Prostate gland (tissue), 2 donors: ENCODE data around the gene IL1RAPL1.

Source experiments
- POLR2AphosphoS5 ChIP-seq: sonication (generic); formaldehyde crosslinking; IDR thresholded peaks from one replicate; pipeline ENCODE4 v1.6.1; 2017; ENCODE audit warnings: antibody characterized with exemption
- TF ChIP-seq, protein P1 (sequence below), 4 experiments: fragments of 200-600 bp in 2 of 4; fragments of 450-650 bp in 2 of 4; sonication (generic) in 2 of 4; IDR thresholded peaks; 1 replicate in 3 of 4; 2 replicates in 1 of 4; pipeline ENCODE4 v1.5.1; 2016 to 2019; ENCODE audit warnings: antibody characterized with exemption in 4 of 4, mild to moderate bottlenecking in 2 of 4, moderate library complexity in 2 of 4

DNA sequence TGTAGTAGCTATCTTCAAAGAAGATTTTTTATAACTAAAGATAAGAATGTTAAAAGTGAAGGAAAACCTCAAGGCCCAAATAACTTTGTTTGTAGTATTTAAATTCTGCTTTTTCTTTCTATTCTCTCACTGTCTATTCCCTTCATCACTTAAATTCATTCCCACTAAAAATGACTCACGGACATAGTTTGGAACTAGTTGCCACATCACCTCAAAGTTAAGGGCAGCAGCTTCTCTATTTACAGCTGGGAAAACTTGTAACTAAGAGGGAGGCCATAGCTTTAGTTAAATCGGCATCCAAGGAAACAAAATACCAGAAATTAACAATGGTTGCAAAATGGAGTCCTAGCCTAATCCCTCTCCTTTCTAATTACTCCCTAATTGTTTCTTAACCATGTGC is 1302.8 kb downstream of the IL1RAPL1 start:
- TF ChIP-seq, protein P1, sequence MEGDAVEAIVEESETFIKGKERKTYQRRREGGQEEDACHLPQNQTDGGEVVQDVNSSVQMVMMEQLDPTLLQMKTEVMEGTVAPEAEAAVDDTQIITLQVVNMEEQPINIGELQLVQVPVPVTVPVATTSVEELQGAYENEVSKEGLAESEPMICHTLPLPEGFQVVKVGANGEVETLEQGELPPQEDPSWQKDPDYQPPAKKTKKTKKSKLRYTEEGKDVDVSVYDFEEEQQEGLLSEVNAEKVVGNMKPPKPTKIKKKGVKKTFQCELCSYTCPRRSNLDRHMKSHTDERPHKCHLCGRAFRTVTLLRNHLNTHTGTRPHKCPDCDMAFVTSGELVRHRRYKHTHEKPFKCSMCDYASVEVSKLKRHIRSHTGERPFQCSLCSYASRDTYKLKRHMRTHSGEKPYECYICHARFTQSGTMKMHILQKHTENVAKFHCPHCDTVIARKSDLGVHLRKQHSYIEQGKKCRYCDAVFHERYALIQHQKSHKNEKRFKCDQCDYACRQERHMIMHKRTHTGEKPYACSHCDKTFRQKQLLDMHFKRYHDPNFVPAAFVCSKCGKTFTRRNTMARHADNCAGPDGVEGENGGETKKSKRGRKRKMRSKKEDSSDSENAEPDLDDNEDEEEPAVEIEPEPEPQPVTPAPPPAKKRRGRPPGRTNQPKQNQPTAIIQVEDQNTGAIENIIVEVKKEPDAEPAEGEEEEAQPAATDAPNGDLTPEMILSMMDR (IDR thresholded peaks at IDR 0.05) = no peak
- TF ChIP-seq POLR2AphosphoS5 = no peak
